ENCODE data around the gene EIF4G3.

EIF4G3 gene

GRCh38 chr1:21022279-21023040, 154.2 kb downstream of the EIF4G3 start:
- DNase-seq, result peak; percentile 91

- DNase-seq, result no peak
These were observed 155.4 kb downstream of the EIF4G3 start for GRCh38 chr1:21021311-21021710.

DNA sequence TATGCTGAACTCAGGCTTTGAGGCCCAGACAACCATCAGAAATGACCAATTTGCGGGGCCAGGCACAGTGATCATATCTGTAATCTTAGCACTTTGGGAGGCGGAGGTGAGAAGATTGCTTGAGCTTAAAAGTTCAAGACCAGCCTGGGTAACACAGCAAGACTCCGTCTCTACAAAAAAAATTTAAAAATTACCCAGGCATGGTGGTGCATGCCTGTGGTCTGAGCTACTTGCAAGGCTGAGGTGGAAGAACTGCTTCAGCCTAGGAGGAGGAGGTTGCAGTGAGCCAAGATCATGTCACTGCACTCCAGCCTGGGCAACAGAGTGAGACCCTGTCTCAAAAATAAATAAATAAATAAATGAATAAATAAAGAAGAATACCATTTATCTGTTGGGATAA, 156.5 kb downstream of the EIF4G3 start:
- DNase-seq, result no peak

- no peak for DNase-seq
These were observed 158.0 kb downstream of the EIF4G3 start for GRCh38 chr1:21018673-21019072.

GRCh38 chr1:21013510-21013909, 163.2 kb downstream of the EIF4G3 start:
- DNase-seq, result no peak

DNA sequence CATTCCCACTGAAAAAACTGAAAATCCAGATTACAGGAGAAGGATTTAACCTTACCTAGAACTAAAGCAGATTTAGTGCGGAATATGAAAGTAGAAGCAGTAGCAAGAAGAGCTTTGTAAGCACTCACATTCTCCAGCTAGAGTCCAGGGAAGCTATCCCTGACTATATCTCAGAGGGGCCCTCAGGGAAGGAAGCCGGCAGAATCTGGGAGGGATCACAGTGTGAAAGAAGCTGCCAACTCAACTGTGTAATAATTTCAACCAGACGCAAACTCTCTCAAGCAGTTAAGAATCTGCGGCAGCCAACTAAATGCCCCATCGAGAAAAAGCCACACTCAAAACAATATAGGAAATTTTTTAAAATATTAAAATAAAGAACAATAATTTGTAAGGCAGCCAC, 163.8 kb downstream of the EIF4G3 start:
- DNase-seq, result no peak

GRCh38 chr1:21007876-21008275, 168.8 kb downstream of the EIF4G3 start:
- no peak for DNase-seq

GRCh38 chr1:21005466-21006239, 171.0 kb downstream of the EIF4G3 start:
- DNase-seq, result no peak

DNA sequence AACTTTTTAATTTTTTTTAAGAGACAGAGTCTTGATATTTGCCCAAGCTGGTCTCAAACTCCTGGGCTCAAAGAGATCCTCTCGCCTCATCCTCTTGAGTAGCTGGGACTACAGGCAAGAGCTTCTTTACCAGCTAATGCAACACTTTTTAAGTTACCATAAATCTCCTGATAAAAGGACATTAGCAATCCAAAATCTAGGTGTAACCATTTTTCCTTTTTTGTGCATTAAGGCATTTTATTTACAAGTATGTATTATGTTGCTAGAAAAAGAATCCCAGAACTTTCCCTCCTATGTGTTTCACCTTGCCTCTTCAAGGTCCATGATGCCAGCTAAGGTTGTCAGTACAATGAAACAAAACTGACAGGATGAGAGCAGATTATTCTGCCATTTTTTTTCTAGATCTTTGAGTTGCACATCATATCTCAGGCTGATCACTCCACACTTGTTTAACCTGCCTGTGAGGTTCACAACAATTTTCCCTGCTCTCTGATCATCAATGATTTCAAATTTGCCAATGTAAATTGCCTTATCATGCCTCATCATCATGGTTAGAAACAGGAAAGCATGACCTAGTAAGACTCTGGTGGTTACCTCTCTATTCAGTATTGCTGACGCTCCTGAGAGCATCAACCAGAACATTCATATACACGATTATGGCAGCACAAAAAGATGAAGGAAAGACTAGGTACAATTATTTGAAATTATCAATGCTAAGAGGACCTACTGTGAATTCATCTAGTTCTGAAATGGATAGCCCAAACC, 173.2 kb downstream of the EIF4G3 start:
- DNase-seq, result no peak

DNA sequence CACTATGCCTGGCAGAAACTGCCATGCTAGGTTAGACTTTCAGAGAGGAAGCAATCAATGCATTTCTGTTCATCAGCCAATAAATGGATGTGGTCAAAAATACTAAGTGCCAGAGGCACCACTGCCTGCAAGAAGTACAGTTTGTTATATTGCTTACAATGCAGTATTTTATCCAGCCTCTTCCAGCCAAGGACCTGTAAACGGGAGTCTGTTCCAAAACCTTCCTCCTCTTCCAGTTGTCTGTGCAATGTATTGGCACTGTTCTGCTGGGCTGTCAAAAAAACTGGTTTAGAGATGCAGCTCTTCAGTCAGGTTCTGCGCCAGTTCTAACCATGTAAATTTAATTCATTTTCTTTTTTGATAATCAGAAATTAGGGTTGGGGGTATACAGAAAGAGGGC, 175.7 kb downstream of the EIF4G3 start:
- DNase-seq, result peak; percentile 49

- DNase-seq, result no peak
These were observed 176.5 kb downstream of the EIF4G3 start for GRCh38 chr1:21000245-21000594.

- DNase-seq, result no peak
These were observed 177.0 kb downstream of the EIF4G3 start for GRCh38 chr1:20999525-21000244.

DNA sequence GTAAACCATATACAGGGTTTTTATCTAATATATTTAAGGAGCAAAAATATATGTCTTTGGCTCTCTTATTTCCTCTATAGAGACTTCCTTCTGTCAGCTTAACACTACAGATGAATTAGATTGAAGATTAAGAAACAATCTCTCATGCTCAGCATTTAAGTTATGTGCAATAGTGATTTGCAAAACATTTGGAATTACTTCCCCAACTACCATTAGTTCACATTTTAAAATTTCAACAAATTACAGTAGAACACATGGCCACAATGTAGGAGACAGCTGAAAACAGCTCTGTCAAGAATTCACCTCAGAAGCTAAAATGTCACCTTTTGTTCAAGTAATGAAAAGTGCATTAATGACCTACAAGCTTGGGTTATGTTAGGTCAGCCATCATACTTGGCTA, 177.9 kb downstream of the EIF4G3 start:
- no peak for DNase-seq

DNA sequence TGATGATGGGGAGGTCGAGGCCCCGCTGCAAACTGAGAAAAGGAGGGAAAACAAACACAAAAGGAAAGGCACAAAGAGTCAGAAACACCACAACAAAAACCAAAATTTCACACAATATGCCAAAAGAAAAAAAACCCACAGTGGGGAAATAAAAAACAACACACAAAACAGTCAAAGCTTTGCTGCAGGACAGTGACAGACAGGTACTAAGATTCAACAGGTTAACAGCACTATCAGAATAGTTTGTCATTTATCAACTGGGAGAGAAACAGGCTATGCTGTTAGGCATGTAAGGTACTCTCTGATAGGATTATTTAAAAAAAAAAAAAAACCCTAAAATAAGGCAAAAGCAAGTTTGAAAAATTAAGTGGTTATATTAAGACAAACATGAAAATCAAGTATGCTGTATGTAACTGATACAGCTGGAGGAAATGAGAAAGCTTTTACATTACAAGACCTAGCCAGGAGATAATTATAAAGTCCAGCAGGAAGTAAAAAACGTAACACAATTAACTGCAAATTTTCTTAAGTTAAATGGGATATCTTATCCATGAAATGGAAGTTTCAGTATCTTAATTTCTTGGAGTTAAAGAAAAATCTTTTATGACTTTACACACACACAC, 179.0 kb downstream of the EIF4G3 start:
- DNase-seq, result no peak

DNA sequence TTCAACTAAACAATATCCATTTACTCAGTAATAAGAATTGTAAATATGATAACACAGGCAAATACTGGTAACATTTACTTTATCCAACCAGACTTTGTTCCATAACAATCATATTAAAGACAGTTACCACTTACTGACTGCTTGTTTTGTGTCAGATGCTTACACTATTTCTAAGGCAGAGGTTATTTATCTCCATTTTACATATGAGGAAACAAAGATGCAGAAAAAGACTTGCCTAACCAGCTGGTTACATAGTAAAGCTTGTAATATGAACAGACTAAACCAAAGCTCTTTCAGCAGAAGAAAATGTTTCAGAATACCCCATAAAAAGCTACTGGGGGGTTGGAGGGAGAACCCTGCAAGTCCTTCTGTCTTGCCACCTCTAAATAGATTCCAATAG, 180.1 kb downstream of the EIF4G3 start:
- no peak for DNase-seq

DNA sequence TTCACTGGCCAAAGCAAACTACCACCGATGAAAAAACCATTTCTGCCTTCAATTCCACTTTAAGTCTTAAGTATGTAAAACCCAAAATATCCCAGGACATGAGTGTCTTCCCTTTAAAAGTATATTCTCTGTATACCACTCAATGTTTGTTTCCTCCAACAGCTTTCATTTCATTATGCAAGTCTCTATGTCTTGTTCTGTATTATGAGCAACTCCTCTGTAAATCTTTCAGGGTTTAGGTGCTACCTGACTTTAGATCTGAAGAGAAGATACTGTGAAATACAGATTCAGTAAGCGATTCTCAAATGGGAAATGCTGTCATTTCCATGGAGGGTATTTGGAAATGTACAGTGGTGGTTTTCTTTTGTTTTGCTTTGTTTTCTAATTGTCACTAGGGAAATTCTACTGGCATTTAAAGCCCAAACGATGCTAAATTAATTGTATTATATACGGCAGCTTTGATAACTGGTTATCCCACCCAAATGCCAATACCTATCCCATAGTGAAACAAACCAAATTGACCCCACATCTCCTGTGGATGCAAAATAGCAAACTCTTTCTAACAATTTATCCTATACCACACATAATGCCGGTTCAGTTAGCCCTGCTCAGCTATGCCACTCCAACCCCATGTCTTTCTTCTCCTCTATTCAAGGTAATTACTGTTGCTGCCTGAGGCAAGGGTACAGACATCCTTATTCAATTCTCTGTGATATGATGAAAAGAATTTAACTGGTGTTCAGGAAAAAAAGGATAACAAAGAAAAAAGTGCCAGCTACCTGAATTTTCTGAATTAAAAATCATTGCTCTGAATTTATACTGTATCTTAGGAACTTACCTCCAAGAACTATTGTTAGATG, 182.8 kb downstream of the EIF4G3 start:
- no peak for DNase-seq

- no peak for DNase-seq
These were observed 184.2 kb downstream of the EIF4G3 start for GRCh38 chr1:20992322-20993056.

- no peak for DNase-seq
These were observed 187.8 kb downstream of the EIF4G3 start for GRCh38 chr1:20988943-20989342.

DNA sequence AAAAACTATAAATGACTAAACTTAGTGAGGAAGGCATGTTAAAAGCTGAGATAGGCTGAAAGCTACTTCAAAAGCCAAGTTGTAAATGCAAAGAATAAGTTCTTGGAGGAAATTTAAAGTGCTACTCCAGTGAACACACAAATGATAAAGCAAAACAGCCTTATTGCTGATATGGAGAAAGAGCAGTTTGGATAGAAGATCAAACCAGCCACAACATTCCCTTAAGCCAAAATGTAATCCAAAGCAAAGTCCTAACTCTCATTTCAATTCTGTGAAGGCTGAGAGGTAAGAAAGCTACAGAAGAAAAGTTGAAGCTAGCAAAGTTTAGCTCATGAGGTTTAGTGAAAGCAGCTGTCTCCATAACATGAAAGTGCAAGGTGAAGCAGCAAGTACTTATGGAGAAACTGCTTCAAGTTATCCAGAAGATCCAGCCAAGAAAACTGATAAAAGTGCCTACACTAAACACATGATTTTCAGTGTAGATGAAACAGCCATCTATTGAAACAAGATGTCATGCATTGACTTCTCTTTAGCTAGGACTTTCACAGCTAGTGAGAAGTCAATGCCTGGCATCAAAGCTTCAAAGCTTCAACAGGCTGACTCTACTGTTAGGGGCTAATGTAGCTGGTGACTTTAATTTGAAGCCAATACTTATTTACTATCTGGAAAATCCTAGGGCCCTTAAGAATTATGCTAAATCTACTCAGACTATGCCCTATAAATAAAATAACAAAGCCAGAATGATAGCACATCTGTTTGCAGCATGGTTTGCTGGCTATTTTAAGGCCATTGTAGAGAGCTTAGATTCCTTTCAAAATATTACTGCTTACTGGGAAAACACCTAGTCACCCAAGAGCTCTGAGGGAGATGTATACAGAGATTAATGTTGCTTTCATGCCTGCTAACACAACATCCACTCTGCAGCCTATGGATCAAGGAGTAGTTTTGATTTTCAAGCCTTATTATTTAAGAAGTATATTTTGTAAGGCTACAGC, 188.6 kb downstream of the EIF4G3 start:
- no peak for DNase-seq
